ENCODE measurements around the gene SIPA1L3.

SIPA1L3 gene

DNA sequence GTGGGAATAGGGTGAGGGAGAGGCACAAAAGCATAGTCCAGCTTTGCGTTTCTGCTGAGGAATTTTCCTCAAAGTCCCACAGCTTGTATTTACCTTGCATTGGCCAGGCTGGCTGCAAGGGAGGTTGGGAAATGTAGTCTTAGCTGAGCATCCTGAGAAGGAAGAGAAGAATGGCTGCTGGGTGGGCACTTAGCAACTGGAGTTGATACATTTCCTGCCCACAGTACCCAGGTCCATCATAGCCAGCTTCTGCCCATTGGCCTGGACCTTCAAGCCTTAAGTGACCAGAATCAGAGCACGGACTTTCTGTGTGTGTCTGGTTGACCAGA is 112.4 kb downstream of the SIPA1L3 start:
- Histone ChIP-seq H3K4me3 (IDR thresholded peaks at IDR 0.05; ENCODE audit: insufficient read depth, low read depth, low read length) (no peak overlapping the region), H3K4me1 (ENCODE audit: low read depth, poor library complexity, severe bottlenecking) (no peaks in the 10 kb centered on the region), H2AFZ (ENCODE audit: low read depth) (no peak overlapping the region), H4K20me1 (ENCODE audit: insufficient read depth) (no peaks in the 10 kb centered on the region), H3K36me3 (ENCODE audit: insufficient read depth) (no peaks in the 10 kb centered on the region), H3K4me2 (no peak overlapping the region), H3K79me2 (ENCODE audit: insufficient read depth, low read depth) (no peaks in the 10 kb centered on the region), H3K9ac (no peak overlapping the region), H3K27ac (no peak overlapping the region), H3K27me3 (ENCODE audit: insufficient read depth, low read depth) (no peaks in the 10 kb centered on the region)
- TF ChIP-seq, protein P1, sequence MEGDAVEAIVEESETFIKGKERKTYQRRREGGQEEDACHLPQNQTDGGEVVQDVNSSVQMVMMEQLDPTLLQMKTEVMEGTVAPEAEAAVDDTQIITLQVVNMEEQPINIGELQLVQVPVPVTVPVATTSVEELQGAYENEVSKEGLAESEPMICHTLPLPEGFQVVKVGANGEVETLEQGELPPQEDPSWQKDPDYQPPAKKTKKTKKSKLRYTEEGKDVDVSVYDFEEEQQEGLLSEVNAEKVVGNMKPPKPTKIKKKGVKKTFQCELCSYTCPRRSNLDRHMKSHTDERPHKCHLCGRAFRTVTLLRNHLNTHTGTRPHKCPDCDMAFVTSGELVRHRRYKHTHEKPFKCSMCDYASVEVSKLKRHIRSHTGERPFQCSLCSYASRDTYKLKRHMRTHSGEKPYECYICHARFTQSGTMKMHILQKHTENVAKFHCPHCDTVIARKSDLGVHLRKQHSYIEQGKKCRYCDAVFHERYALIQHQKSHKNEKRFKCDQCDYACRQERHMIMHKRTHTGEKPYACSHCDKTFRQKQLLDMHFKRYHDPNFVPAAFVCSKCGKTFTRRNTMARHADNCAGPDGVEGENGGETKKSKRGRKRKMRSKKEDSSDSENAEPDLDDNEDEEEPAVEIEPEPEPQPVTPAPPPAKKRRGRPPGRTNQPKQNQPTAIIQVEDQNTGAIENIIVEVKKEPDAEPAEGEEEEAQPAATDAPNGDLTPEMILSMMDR (conservative IDR thresholded peaks at IDR 0.05; ENCODE audit: low read depth, low read length): no peak

DNA sequence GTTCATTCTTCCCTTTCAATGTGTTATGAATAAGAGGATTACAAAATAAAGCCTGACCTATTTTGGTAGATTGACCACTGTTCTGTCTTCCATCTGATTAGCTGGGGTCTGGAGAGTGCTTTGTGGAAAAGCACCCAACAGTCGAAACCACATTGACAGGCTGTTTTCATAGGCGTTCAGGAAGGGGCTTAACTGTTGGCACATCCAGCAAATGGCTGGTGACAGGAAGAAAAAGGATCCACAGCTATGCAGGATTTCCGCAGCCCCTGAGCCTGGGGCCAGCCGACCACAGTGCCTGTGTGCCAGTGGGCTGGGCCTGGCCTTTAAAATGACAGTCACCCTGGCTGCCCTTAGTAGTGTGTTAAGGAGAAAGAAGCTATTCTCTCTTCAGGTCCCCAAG is 113.3 kb downstream of the SIPA1L3 start:
- Histone ChIP-seq H3K4me3 (IDR thresholded peaks at IDR 0.05; ENCODE audit: insufficient read depth, low read depth, low read length) (no peak overlapping the region), H3K27ac (no peak overlapping the region), H3K36me3 (ENCODE audit: insufficient read depth) (no peaks in the 10 kb centered on the region), H3K9ac (no peak overlapping the region), H4K20me1 (ENCODE audit: insufficient read depth) (no peaks in the 10 kb centered on the region), H2AFZ (ENCODE audit: low read depth) (no peak overlapping the region), H3K4me1 (ENCODE audit: low read depth, poor library complexity, severe bottlenecking) (no peaks in the 10 kb centered on the region), H3K4me2 (no peak overlapping the region), H3K79me2 (ENCODE audit: insufficient read depth, low read depth) (no peaks in the 10 kb centered on the region), H3K27me3 (ENCODE audit: insufficient read depth, low read depth) (no peaks in the 10 kb centered on the region)
- TF ChIP-seq, protein P1 (conservative IDR thresholded peaks at IDR 0.05; ENCODE audit: low read depth, low read length): no peak

DNA sequence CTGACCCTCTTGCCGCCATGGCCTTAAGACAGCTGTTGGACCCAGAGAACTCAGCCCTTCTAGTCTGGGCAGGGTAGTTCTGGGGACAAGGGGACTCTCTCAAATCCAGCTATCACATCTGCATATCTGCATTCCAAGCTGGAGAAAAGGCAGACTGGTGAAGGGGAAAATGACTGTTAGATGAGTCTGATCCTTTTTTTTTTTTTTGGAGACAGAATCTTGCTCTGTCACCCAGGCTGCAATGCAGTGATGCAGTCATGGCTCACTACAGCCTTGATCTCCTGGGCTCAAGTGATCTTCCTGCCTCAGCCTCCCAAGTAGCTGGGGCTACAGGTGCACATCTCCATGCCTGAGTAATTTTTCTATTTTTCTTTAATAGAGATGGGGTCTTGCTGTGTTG is 114.3 kb downstream of the SIPA1L3 start:
- Histone ChIP-seq H3K27me3 (ENCODE audit: insufficient read depth, low read depth) (no peaks in the 10 kb centered on the region), H3K4me2 (no peak overlapping the region), H3K4me3 (IDR thresholded peaks at IDR 0.05; ENCODE audit: insufficient read depth, low read depth, low read length) (no peak overlapping the region), H3K36me3 (ENCODE audit: insufficient read depth) (no peaks in the 10 kb centered on the region), H4K20me1 (ENCODE audit: insufficient read depth) (no peaks in the 10 kb centered on the region), H2AFZ (ENCODE audit: low read depth) (no peak overlapping the region), H3K27ac (no peak overlapping the region), H3K4me1 (ENCODE audit: low read depth, poor library complexity, severe bottlenecking) (no peaks in the 10 kb centered on the region), H3K79me2 (ENCODE audit: insufficient read depth, low read depth) (no peaks in the 10 kb centered on the region), H3K9ac (no peak overlapping the region)
- TF ChIP-seq, protein P1 (conservative IDR thresholded peaks at IDR 0.05; ENCODE audit: low read depth, low read length): no peak

DNA sequence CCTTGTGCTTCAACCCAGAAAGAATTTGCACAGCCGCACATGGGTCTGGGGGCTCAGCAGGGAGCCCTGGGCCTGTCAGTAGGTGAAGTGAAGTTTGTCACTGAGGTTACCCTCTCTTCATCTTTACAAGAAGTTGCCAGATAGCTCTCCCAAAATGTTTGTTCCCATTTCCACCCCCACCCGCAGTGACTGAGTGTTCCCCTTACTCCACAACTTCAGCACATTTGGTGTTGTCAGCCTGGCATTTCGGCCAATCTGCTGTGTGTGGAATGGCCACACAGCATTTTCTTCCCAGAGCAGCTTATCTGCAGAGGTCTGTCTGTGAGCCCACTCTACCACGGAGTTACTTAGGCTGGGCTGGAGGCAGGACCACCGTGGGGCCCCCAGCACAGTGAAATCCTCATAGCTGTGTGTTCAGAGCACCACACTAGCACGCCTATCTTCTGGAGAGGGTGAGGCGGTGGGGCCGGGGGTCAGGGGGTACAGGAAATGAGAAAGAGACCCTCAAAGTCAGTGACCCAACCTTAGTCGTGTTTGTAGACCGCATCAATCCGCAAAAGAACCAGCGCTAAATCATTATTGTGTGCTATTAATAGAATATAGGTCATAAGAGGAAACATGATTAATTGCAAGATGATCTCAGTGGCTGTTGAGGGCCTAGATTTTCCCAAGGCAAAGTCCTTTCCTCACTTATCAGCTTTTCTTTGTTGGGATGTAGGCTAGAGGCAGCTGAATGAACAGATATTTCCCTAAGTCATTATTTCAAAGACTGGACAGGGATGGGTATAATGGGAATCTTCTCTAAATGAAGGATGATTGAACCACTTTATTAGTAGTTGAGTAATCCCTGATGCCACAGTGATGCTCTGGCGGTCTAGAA is 116.0 kb downstream of the SIPA1L3 start:
- Histone ChIP-seq H3K79me2 (ENCODE audit: insufficient read depth, low read depth) (no peaks in the 10 kb centered on the region), H3K4me2 (no peak overlapping the region), H2AFZ (ENCODE audit: low read depth) (no peak overlapping the region), H3K9ac (no peak overlapping the region), H3K4me1 (ENCODE audit: low read depth, poor library complexity, severe bottlenecking) (no peaks in the 10 kb centered on the region), H3K4me3 (IDR thresholded peaks at IDR 0.05; ENCODE audit: insufficient read depth, low read depth, low read length) (no peak overlapping the region), H3K27me3 (ENCODE audit: insufficient read depth, low read depth) (no peaks in the 10 kb centered on the region), H3K27ac (no peak overlapping the region), H4K20me1 (ENCODE audit: insufficient read depth) (no peaks in the 10 kb centered on the region), H3K36me3 (ENCODE audit: insufficient read depth) (no peaks in the 10 kb centered on the region)
- TF ChIP-seq, protein P1 (conservative IDR thresholded peaks at IDR 0.05; ENCODE audit: low read depth, low read length): no peak

Measured in KMS-11 (cell line).